ENCODE data around the gene ZNF735.

DNA sequence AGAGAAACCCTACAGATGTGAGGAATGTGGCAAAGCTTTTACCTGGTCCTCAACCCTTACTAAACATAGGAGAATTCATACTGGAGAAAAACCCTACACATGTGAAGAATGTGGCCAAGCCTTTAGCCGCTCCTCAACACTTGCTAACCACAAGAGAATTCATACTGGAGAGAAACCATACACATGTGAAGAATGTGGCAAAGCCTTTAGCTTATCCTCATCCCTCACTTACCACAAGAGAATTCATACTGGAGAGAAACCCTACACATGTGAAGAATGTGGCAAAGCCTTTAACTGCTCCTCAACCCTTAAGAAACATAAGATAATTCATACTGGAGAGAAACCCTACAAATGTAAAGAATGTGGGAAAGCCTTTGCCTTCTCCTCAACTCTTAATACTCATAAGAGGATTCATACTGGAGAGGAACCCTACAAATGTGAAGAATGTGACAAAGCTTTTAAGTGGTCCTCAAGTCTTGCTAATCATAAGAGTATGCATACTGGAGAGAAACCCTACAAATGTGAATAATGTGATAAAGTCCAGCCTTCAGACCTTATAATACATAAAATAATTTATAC lies 59.4 kb downstream of the ZNF735 start:
- no peak for TF ChIP-seq GATA3 (IDR thresholded peaks at IDR 0.05; ENCODE audit: low read depth, low read length)
- TF ChIP-seq GATA2 (IDR thresholded peaks at IDR 0.05; ENCODE audit: low read depth, low read length) = no peak
